ENCODE results near the gene LRRC1.

DNA sequence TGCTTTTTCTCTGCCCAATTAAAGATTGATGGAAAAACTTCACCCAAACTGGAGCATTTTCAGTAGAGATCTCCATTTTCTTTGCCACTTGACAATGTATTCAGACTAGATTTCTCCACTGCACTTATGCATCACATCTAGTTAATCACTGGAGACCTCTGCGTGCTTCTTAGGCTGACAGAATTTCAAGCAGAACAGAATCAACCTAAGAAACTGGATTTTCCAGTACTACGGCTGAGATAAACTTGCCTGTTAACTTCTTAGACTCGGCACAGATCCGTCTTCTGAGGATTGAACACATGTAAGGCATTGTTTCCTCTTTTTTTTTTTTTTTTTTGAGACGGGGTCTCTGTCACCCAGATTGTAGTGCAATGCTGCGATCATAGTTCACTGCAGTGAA is 139.2 kb downstream of the LRRC1 start:
- TF ChIP-seq CTCF (IDR thresholded peaks at IDR 0.05; ENCODE audit: control extremely low read depth in 1 of 3, insufficient read depth in 1 of 3, low read depth in 1 of 3, low read length in 3 of 3) (no peak), RNF2 (IDR thresholded peaks at IDR 0.05; ENCODE audit: borderline replicate concordance, low read depth, low read length, missing control alignments, poor library complexity, severe bottlenecking) (no peak), ATF3 (IDR thresholded peaks at IDR 0.05; ENCODE audit: insufficient read depth, low read depth, low read length) (no peak), RAD21 (IDR thresholded peaks at IDR 0.05 in 1 of 2, conservative IDR thresholded peaks at IDR 0.05 in 1 of 2; ENCODE audit: low read depth in 2 of 2, low read length in 2 of 2) (no peak), POLR2A (IDR thresholded peaks at IDR 0.05; ENCODE audit: control extremely low read depth in 1 of 2, low read depth in 2 of 2, low read length in 2 of 2) (no peak), SAP30 (IDR thresholded peaks at IDR 0.05; ENCODE audit: insufficient read depth, insufficient replicate concordance, low read length) (no peak), CHD2 (IDR thresholded peaks at IDR 0.05; ENCODE audit: low read length) (no peak)
